Testis (tissue), 2 donors: Measurements from ENCODE around the gene SYN1.

Experiments
- POLR2A ChIP-seq: fragments of 450-650 bp; IDR thresholded peaks from one replicate; pipeline ENCODE4 v1.6.1; 2017; ENCODE audit warnings: antibody characterized with exemption, mild to moderate bottlenecking, moderate library complexity
- TF ChIP-seq, protein P1 (sequence below), 3 experiments: fragments of 450-650 bp in 2 of 3; fragments of 200-600 bp in 1 of 3; sonication (generic) in 1 of 3; IDR thresholded peaks; one replicate each; pipeline ENCODE4 v1.5.1; 2016 to 2019; ENCODE audit warnings: antibody characterized with exemption in 3 of 3, mild to moderate bottlenecking in 2 of 3, moderate library complexity in 1 of 3

- TF ChIP-seq, protein P1, sequence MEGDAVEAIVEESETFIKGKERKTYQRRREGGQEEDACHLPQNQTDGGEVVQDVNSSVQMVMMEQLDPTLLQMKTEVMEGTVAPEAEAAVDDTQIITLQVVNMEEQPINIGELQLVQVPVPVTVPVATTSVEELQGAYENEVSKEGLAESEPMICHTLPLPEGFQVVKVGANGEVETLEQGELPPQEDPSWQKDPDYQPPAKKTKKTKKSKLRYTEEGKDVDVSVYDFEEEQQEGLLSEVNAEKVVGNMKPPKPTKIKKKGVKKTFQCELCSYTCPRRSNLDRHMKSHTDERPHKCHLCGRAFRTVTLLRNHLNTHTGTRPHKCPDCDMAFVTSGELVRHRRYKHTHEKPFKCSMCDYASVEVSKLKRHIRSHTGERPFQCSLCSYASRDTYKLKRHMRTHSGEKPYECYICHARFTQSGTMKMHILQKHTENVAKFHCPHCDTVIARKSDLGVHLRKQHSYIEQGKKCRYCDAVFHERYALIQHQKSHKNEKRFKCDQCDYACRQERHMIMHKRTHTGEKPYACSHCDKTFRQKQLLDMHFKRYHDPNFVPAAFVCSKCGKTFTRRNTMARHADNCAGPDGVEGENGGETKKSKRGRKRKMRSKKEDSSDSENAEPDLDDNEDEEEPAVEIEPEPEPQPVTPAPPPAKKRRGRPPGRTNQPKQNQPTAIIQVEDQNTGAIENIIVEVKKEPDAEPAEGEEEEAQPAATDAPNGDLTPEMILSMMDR (IDR thresholded peaks at IDR 0.05), result no peak
- no peak for TF ChIP-seq POLR2A
Measured at GRCh38 chrX:47578692-47579091, 41.0 kb downstream of the SYN1 start.
